Endothelial cell (in vitro differentiated cells): ENCODE results near the gene GABRG3. TPM values are rescaled to one million over a fixed set of nuclear protein-coding genes. Genes with fewer than 3 reads are reported as not detected.

Experiments
- DNase-seq: peaks from one replicate; pipeline ENCODE4 v3.0.0; 2021; ENCODE audit warnings: low spot score
- H3K27ac Mint-ChIP-seq: one replicate; pipeline ENCODE4 v1.8.0; 2021; ENCODE audit warnings: mixed read lengths, inconsistent platforms; ENCODE audit not compliant: unreplicated experiment
- H3K27me3 Mint-ChIP-seq: one replicate; pipeline ENCODE4 v1.8.0; 2021; ENCODE audit warnings: mild to moderate bottlenecking, moderate library complexity, mixed read lengths, inconsistent platforms; ENCODE audit not compliant: unreplicated experiment
- H3K36me3 Mint-ChIP-seq: one replicate; pipeline ENCODE4 v1.8.0; 2021; ENCODE audit warnings: mild to moderate bottlenecking, low read depth, mixed read lengths, inconsistent platforms; ENCODE audit not compliant: unreplicated experiment
- H3K4me1 Mint-ChIP-seq: one replicate; pipeline ENCODE4 v1.8.0; 2021; ENCODE audit warnings: mild to moderate bottlenecking, mixed read lengths, inconsistent platforms; ENCODE audit not compliant: unreplicated experiment
- H3K4me3 Mint-ChIP-seq: one replicate; pipeline ENCODE4 v1.8.0; 2021; ENCODE audit warnings: mild to moderate bottlenecking, mixed read lengths, inconsistent platforms; ENCODE audit not compliant: unreplicated experiment
- H3K9me3 Mint-ChIP-seq: one replicate; pipeline ENCODE4 v1.8.0; 2021; ENCODE audit warnings: mixed read lengths, inconsistent platforms; ENCODE audit not compliant: unreplicated experiment
- CTCF ChIP-seq: fragments of 200-600 bp; sonication (generic); IDR thresholded peaks from one replicate; pipeline ENCODE4 v1.5.0; 2021; ENCODE audit warnings: antibody characterized with exemption; ENCODE audit not compliant: unreplicated experiment
- total RNA-seq: library from RNA; stranded (reverse); fragmentation: NEBNext Ultra II Directional; extraction: Animal tissue kit (Norgen Biotek cat#: 25700); gene quantifications from one replicate; pipeline ENCODE4 v1.2.1, GENCODE V29; 2021; ENCODE audit not compliant: unreplicated experiment

Gene GABRG3
- total RNA-seq, 1 donor from 2014 or later, result 0.21 TPM

- Mint-ChIP-seq H3K9me3 (no peaks in the 10 kb centered on the region), H3K27me3 (no peaks in the 10 kb centered on the region), H3K4me3 (no peak overlapping the region), H3K27ac (no peak overlapping the region), H3K4me1 (peaks cover 3% of the 10 kb centered on the region), H3K36me3 (no peaks in the 10 kb centered on the region)
- no peak for TF ChIP-seq CTCF
- DNase-seq, result no peak
Observed at GRCh38 chr15:27258287-27258686, 287.3 kb downstream of the GABRG3 start.

DNA sequence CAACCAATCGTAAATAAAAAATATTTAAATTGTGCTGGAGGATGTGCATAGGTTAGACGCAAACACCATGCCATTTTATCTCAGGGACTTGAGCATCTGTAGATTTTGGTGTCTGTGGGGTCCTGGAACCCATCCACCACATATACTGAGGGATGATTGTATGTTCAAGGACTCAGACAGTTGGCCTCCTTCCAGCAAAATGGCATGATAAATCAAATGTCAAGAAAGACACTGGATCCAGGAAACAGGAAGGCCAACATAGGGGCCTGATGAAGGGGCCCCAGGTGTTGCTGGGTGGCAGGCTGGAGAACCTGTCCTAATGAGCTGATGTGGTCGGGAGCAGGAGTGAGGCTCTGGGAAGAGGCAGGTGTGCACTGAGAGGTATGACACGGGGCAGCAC lies 289.5 kb downstream of the GABRG3 start:
- Mint-ChIP-seq H3K4me3 (no peak overlapping the region), H3K36me3 (no peaks in the 10 kb centered on the region), H3K27me3 (no peaks in the 10 kb centered on the region), H3K4me1 (peaks cover 3% of the 10 kb centered on the region), H3K9me3 (no peaks in the 10 kb centered on the region), H3K27ac (no peak overlapping the region)
- TF ChIP-seq CTCF, result no peak
- DNase-seq, result no peak

DNA sequence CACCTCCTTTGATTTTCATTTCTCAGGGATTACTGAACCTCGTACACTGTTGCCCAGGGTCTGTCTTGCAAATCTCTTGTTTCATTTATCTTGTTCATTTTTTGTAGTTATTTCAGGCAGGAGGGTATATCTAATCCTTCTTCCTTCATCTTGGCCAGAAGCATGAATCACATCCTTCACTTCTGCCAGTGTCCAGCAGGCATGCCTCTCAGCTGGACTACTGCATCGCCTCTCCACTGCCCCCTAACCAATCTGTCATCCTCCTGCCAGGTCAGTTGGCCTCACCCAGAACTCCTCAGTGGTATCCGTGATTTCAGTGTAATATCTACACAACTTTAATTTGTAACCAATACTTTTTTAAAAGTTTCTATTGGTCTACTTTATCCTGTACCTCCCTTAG lies 297.9 kb downstream of the GABRG3 start:
- Mint-ChIP-seq H3K4me3 (no peak overlapping the region), H3K27ac (no peak overlapping the region), H3K4me1 (no peaks in the 10 kb centered on the region), H3K27me3 (no peaks in the 10 kb centered on the region), H3K36me3 (no peaks in the 10 kb centered on the region), H3K9me3 (no peaks in the 10 kb centered on the region)
- no peak for TF ChIP-seq CTCF
- no peak for DNase-seq

DNA sequence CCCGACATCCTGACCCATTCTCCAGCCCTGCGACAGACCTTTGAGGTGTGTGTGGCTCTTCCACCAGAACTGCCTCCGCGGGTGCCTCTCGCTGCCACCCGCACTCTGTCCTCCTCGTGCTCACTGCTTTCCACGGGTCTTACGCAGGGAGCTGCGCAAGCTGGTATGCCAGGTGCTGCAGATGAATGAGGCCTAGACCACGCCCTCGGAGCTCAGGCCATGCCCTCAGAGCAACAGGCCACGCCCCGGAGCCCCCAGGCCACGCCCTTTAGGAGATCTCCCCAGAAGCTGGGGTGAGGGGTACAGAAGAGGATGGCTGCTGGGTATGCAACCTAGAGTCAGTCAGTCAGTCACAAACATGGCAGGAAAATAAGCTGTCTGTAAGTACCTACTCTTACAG lies 300.3 kb downstream of the GABRG3 start:
- Mint-ChIP-seq H3K4me3 (no peak overlapping the region), H3K4me1 (no peaks in the 10 kb centered on the region), H3K27me3 (no peaks in the 10 kb centered on the region), H3K27ac (no peak overlapping the region), H3K36me3 (no peaks in the 10 kb centered on the region), H3K9me3 (no peaks in the 10 kb centered on the region)
- no peak for TF ChIP-seq CTCF
- no peak for DNase-seq

GRCh38 chr15:27272427-27272826 lies 301.4 kb downstream of the GABRG3 start:
- H3K27ac Mint-ChIP-seq, result no peak overlapping the region
- DNase-seq, result no peak
- H3K27me3 Mint-ChIP-seq, result no peaks in the 10 kb centered on the region
- no peak for TF ChIP-seq CTCF
- H3K4me1 Mint-ChIP-seq, result peaks cover 3% of the 10 kb centered on the region
- no peaks in the 10 kb centered on the region for H3K36me3 Mint-ChIP-seq
- H3K9me3 Mint-ChIP-seq, result no peaks in the 10 kb centered on the region
- no peak overlapping the region for H3K4me3 Mint-ChIP-seq
